BLaER1 treated with 17β-estradiol and CSF1 and Interleukin-3, amounts not matched to agents 10 nM and 100 nM (cell line): ENCODE data around the gene COMMD7.
"Not testable (repeated sequence)": the region's sequence is repeated elsewhere in the genome, so short reads cannot be mapped to it uniquely, and the experiment has no call there.

Experiments
- H3K27ac ChIP-seq, 11 experiments: shearing (Covaris generic); formaldehyde crosslinking; 2 replicates each; pipeline ENCODE4 v1.8.1; 2022
- H3K27me3 ChIP-seq, 11 experiments: shearing (Covaris generic); formaldehyde crosslinking; 2 replicates each; pipeline ENCODE4 v1.8.1; 2022
- H3K36me3 ChIP-seq, 11 experiments: shearing (Covaris generic); formaldehyde crosslinking; 2 replicates each; pipeline ENCODE4 v1.8.1; 2022
- H3K4me1 ChIP-seq, 10 experiments: shearing (Covaris generic); formaldehyde crosslinking; 2 replicates each; pipeline ENCODE4 v1.8.1; 2022
- H3K4me2 ChIP-seq, 11 experiments: shearing (Covaris generic); formaldehyde crosslinking; 2 replicates each; pipeline ENCODE4 v1.8.1; 2022
- H3K4me3 ChIP-seq, 10 experiments: shearing (Covaris generic); formaldehyde crosslinking; 2 replicates each; pipeline ENCODE4 v1.8.1; 2022
- H3K9ac ChIP-seq, 11 experiments: shearing (Covaris generic); formaldehyde crosslinking; 2 replicates each; pipeline ENCODE4 v1.8.1; 2022
- H3K9me3 ChIP-seq, 11 experiments: shearing (Covaris generic); formaldehyde crosslinking; replicated peaks in 1 of 11; 2 replicates each; pipeline ENCODE4 v1.8.1; 2022
- H4K20me1 ChIP-seq, 11 experiments: shearing (Covaris generic); formaldehyde crosslinking; 2 replicates each; pipeline ENCODE4 v1.8.1; 2022
- Cebpa-rat ChIP-seq, 11 experiments: shearing (Covaris generic); IDR thresholded peaks; 2 replicates each; pipeline ENCODE4 v1.8.1; 2022

The COMMD7 gene

DNA sequence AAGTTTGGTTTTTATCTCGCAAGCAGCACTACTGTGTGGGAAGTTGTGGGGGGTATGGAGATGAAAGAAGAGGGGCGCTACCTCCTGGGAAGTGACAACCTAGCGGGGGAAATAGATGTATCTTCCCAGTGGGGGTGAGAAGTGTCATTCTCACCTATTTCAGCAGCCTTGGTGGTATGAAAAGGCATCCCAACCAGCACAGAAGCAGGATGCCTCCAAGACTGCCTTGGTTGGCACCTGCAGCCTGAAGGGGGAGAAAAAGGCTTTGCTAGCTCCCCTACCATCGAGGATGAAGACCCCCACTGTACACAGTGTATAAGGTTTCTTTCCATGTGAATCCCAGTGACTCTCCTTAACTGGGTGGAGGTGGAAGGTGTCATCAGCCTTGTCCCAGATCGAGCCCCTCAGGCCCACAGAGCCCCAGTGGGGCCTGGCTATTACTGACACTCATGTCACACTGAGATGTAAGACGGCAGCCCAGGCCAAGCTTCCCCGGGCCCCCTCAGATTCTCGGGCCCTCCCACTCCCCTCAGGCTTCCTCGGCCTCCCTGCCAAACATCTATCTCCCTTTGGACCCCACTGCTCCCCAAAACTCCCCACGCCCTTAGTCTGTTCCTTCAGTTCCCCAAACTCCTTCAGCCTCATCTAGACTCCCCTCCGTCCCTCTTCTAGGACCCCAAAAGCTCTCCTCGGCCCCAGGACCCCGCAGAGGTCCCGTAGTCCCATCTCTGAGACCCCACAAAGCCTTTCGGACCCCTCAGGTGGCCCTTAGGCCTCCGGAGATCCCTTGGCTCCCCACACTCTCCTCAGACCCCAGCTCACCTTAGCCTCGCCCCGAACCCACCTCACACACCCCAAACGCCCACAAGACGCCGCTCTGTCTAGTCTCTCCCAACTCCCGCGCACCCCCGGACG lies 688 bp downstream of the COMMD7 start:
- peaks cover 33 to 58% (median 45%) of the 10 kb centered on the region in 10 experiments for H3K4me1 ChIP-seq
- no peaks in the 10 kb centered on the region for H3K27me3 ChIP-seq
- H3K4me2 ChIP-seq: peak overlapping the region; percentile 85 to 98 (median 91)
- H3K9me3 ChIP-seq: no peaks in the 10 kb centered on the region
- H3K9ac ChIP-seq: peak overlapping the region; percentile 81 to 93 (median 88)
- no peak for TF ChIP-seq Cebpa-rat (IDR thresholded peaks at IDR 0.05)
- H3K36me3 ChIP-seq: peaks cover 0 to 14% (median 6%) of the 10 kb centered on the region in 11 experiments; a peak in 5 of 22 replicates
- peak overlapping the region; percentile 76 to 89 (median 83) for H3K27ac ChIP-seq
- peaks cover 0 to 31% (median 7%) of the 10 kb centered on the region in 11 experiments; a peak in 11 of 22 replicates for H4K20me1 ChIP-seq
- peak overlapping the region; percentile 75 to 97 (median 86) for H3K4me3 ChIP-seq

DNA sequence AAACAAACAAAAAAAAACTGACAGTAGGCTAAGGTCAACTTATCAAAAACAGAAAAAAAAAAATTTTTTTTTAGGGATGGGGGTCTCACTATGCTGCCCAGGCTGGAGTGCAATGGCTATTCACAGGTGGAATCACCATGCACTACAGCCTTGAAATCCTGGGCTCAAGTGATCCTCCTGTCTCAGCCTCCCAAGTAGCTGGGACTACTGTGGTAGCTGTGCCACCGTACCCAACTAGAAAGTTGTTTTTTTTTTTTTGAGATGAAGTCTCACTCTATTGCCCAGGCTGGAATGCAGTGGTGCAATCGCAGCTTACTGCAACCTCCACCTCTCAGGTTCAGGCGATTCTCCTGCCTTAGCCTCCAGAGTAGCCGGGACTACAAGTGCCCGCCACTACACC lies 2.1 kb downstream of the COMMD7 start:
- no peak overlapping the region for H3K9ac ChIP-seq

DNA sequence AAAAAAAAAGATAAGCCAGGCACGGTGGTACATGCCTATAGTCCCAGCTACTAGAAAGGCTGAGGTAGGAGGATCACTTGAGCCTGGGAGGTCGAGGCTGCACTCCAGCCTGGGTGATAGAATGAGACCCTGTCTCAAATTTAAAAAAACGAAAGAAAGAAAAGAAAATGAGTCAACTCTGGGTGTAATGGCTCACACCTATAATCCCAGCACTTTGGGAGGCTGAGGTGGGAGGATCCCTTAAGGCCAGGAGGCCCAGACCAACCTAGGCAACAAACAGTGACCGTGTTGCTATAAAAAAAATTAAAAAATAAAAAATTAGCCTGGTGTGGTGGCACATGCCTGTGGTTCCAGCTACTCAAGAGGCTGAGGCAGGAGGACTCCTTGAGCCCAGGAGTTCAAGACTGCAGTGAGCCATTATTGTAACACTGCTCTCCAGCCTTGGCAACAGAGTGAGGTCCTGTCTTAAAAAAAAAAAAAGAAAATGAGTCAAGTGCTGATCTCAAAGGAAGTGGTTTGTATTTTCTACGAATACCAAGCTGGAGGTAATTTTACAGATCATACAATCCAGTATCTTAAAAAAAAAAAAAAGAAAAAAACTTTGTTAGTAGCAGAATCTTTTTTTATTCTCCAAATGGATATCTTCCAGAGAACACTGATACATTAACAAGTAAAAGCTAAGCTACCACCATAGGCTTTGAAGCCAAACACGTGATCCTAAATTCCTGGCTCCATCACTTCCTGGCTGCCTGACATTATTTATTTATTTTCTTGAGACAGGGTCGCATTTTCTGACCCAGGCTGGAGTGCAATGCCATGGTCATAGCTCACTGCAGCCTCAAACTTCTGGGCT lies 5.7 kb downstream of the COMMD7 start:
- H3K4me2 ChIP-seq: peak overlapping the region in 6 of 11 experiments; percentile 29 to 68 (median 55); a peak in 11 of 22 replicates
- peaks cover 9 to 28% (median 20%) of the 10 kb centered on the region in 10 experiments; a peak in 19 of 20 replicates for H3K4me1 ChIP-seq
- H3K4me3 ChIP-seq: no peak overlapping the region
- peaks cover 0 to 63% (median 11%) of the 10 kb centered on the region in 11 experiments; a peak in 11 of 22 replicates for H4K20me1 ChIP-seq
- peak overlapping the region in 2 of 11 experiments; percentile 34 to 38; a peak in 1 of 22 replicates for H3K9ac ChIP-seq
- no peaks in the 10 kb centered on the region for H3K9me3 ChIP-seq
- no peak overlapping the region for H3K27ac ChIP-seq
- H3K36me3 ChIP-seq: peaks cover 5 to 50% (median 16%) of the 10 kb centered on the region in 11 experiments; a peak in 13 of 22 replicates
- TF ChIP-seq Cebpa-rat (IDR thresholded peaks at IDR 0.05): no peak
- no peaks in the 10 kb centered on the region for H3K27me3 ChIP-seq

More for the DNA sequence above, 2.1 kb downstream of the COMMD7 start:
- H3K27ac ChIP-seq: no peak overlapping the region
- no peaks in the 10 kb centered on the region for H3K9me3 ChIP-seq
- no peak overlapping the region for H3K4me3 ChIP-seq
- H3K4me1 ChIP-seq: peaks cover 33 to 54% (median 42%) of the 10 kb centered on the region in 10 experiments
- peaks cover 0 to 41% (median 9%) of the 10 kb centered on the region in 11 experiments; a peak in 11 of 22 replicates for H4K20me1 ChIP-seq
- no peaks in the 10 kb centered on the region for H3K27me3 ChIP-seq
- peaks cover 0 to 21% (median 7%) of the 10 kb centered on the region in 11 experiments; a peak in 8 of 22 replicates for H3K36me3 ChIP-seq
- peak overlapping the region in 4 of 11 experiments; percentile 90 to 98 (median 94); a peak in 3 of 22 replicates for H3K4me2 ChIP-seq
- no peak for TF ChIP-seq Cebpa-rat (IDR thresholded peaks at IDR 0.05)

DNA sequence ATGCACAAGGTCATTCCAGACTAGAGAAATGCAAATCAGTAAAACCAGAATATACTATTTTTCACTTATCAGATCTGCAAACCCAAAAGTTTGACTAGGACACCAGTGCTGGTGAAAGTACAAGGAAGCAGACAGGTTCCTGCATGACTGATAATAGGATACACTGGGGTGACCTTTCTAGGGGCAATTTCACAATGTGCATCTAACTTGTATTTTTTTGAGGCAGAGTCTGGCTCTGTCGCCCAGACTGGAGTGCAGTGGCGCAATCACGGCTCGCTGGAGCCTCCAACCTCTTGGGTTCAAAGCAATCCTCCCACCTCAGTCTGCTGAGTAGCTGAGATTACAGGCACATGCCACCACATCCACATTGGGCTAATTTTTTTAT lies 11.4 kb downstream of the COMMD7 start:
- Histone ChIP-seq H3K36me3 (peaks cover 32 to 90% (median 54%) of the 10 kb centered on the region in 11 experiments), H3K4me3 (no peak overlapping the region), H4K20me1 (peaks cover 5 to 78% (median 24%) of the 10 kb centered on the region in 11 experiments; a peak in 16 of 22 replicates), H3K9me3 (no peaks in the 10 kb centered on the region), H3K9ac (no peak overlapping the region), H3K27ac (no peak overlapping the region), H3K27me3 (no peaks in the 10 kb centered on the region), H3K4me2 (peak overlapping the region in 6 of 11 experiments; percentile 7 to 55 (median 32); a peak in 11 of 22 replicates), H3K4me1 (peaks cover 0 to 21% (median 14%) of the 10 kb centered on the region in 10 experiments; a peak in 17 of 20 replicates)
- TF ChIP-seq Cebpa-rat (IDR thresholded peaks at IDR 0.05): peak in 3 of 11 experiments; percentile 14 to 58 (median 29); a peak in 1 of 22 replicates

DNA sequence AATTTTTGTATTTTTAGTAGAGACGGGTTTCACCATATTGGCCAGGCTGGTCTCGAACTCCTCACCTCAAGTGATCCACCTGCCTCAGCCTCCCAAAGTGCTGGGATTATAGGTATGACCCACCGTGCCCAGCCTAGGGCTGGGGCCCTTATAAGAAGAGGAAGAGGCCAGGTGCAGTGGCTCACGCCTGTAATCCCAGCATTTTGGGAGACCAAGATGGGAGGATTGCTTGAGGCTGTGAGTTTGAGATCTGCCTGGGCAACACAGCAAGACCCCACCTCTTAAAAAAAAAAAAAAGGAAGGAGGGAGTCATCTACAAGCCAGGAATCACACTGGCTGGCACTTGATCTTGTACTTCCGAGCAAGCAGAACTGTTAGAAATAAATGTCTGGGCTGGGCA lies 13.9 kb downstream of the COMMD7 start:
- not testable (repeated sequence) for H3K4me3 ChIP-seq, H3K27me3 ChIP-seq, H3K4me2 ChIP-seq, H3K9ac ChIP-seq, H3K9me3 ChIP-seq, H3K27ac ChIP-seq
- Histone ChIP-seq H4K20me1 (peaks cover 5 to 57% (median 24%) of the 10 kb centered on the region in 11 experiments; a peak in 16 of 22 replicates), H3K36me3 (peaks cover 48 to 87% (median 68%) of the 10 kb centered on the region in 11 experiments), H3K4me1 (peaks cover 0 to 21% (median 14%) of the 10 kb centered on the region in 10 experiments; a peak in 17 of 20 replicates)

GRCh38 chr20:32728435-32728834 lies 14.8 kb downstream of the COMMD7 start:
- not testable (repeated sequence) for H3K4me2 ChIP-seq, H3K9me3 ChIP-seq, H3K9ac ChIP-seq, H3K27ac ChIP-seq, H3K27me3 ChIP-seq, H3K4me3 ChIP-seq
- peaks cover 47 to 82% (median 65%) of the 10 kb centered on the region in 11 experiments for H3K36me3 ChIP-seq
- H4K20me1 ChIP-seq: peaks cover 5 to 57% (median 24%) of the 10 kb centered on the region in 11 experiments; a peak in 16 of 22 replicates
- H3K4me1 ChIP-seq: peaks cover 0 to 21% (median 14%) of the 10 kb centered on the region in 10 experiments; a peak in 17 of 20 replicates

DNA sequence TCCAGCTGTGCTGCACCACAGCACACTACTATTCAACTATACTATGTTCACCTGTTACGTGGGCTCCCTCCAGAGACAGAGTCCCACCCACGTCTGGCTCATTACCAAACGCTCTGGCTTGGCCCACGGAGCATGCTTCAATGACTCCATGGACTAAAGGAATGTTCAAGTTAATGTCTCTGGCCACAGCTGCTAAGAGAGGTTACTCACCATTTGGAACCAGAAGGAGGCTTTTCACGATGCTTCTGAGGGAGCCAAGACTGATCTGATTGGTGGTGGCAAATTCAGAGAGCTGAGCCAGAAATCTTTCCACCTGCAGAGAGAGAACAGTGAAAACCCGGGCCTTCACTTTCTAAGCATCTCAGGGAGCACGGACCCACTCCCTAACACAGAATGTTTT lies 15.6 kb downstream of the COMMD7 start:
- Histone ChIP-seq H3K4me1 (peaks cover 0 to 20% (median 14%) of the 10 kb centered on the region in 10 experiments; a peak in 17 of 20 replicates), H3K36me3 (peaks cover 42 to 75% (median 61%) of the 10 kb centered on the region in 11 experiments), H4K20me1 (peaks cover 5 to 51% (median 24%) of the 10 kb centered on the region in 11 experiments; a peak in 16 of 22 replicates), H3K27me3 (no peaks in the 10 kb centered on the region), H3K27ac (no peak overlapping the region), H3K9ac (no peak overlapping the region), H3K4me3 (no peak overlapping the region), H3K9me3 (no peaks in the 10 kb centered on the region), H3K4me2 (no peak overlapping the region)
- TF ChIP-seq Cebpa-rat (IDR thresholded peaks at IDR 0.05): no peak

DNA sequence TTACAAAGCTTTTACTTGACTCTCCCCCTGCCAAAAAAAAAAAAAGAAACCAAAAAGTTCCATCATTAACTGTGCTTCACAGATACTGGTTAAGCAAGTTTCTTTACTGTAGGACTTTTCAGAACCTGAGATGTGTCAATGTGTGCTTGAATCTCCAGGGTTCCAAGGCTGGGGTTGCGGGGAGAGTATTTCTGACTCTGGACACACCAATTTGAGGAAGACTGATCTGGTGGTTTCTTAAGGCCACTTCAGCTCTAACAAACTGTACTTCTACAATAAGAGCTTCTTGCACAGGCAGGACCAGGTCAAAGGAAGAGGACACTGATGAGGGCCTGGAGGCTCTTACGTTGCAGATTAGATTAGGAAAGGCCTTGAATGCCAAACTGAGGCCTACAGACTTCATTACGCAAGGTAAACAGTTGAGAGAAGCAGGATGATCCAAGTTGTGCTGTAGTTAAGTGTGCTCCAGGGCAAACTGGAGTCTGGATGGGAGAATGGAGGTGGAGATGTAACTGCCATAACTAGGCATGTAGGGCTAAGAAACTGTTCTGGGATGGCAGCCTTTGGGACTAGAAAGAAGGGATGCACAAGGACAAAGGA lies 24.4 kb downstream of the COMMD7 start:
- no peaks in the 10 kb centered on the region for H3K27me3 ChIP-seq
- TF ChIP-seq Cebpa-rat (IDR thresholded peaks at IDR 0.05): no peak
- H3K4me2 ChIP-seq: no peak overlapping the region
- no peaks in the 10 kb centered on the region for H3K9me3 ChIP-seq
- no peak overlapping the region for H3K4me3 ChIP-seq
- H3K9ac ChIP-seq: no peak overlapping the region
- H3K36me3 ChIP-seq: peaks cover 66 to 87% (median 77%) of the 10 kb centered on the region in 11 experiments
- no peak overlapping the region for H3K27ac ChIP-seq
- peaks cover 0 to 17% (median 0%) of the 10 kb centered on the region in 11 experiments; a peak in 7 of 22 replicates for H4K20me1 ChIP-seq
- H3K4me1 ChIP-seq: no peaks in the 10 kb centered on the region
